Type B pancreatic cell (in vitro differentiated cells): ENCODE measurements around the gene MACO1. TPM values are rescaled to one million over a fixed set of nuclear protein-coding genes. Genes with fewer than 3 reads are reported as not detected.
"Not testable (repeated sequence)": the region's sequence is repeated elsewhere in the genome, so short reads cannot be mapped to it uniquely, and the experiment has no call there.

Source experiments
- DNase-seq: peaks from one replicate; pipeline ENCODE4 v3.0.0; 2021; ENCODE audit warnings: mixed read lengths; ENCODE audit not compliant: unreplicated experiment; ENCODE audit errors: extremely low spot score
- H3K27ac Mint-ChIP-seq: 2 replicates; pipeline ENCODE4 v1.8.0; 2021; ENCODE audit warnings: mild to moderate bottlenecking, mixed read lengths
- H3K27me3 Mint-ChIP-seq: 2 replicates; pipeline ENCODE4 v1.8.0; 2021; ENCODE audit warnings: mixed read lengths
- H3K36me3 Mint-ChIP-seq: 2 replicates; pipeline ENCODE4 v1.8.0; 2021; ENCODE audit warnings: mixed read lengths
- H3K4me1 Mint-ChIP-seq: one replicate; pipeline ENCODE4 v1.8.0; 2021; ENCODE audit warnings: mixed read lengths; ENCODE audit not compliant: unreplicated experiment
- H3K4me3 Mint-ChIP-seq: 2 replicates; pipeline ENCODE4 v1.8.0; 2021; ENCODE audit warnings: mild to moderate bottlenecking, mixed read lengths
- H3K9me3 Mint-ChIP-seq: 2 replicates; pipeline ENCODE4 v1.8.0; 2021; ENCODE audit warnings: mixed read lengths
- total RNA-seq: library from RNA; stranded (reverse); gene quantifications from 2 replicates; pipeline ENCODE4 v1.2.1, GENCODE V29; 2021; ENCODE audit warnings: low replicate concordance
- TF ChIP-seq, protein P1 (sequence below): fragments of 200-600 bp; sonication (generic); conservative IDR thresholded peaks from 2 replicates; pipeline ENCODE4 v1.5.0; 2021; ENCODE audit warnings: antibody characterized with exemption, mild to moderate bottlenecking

MACO1 gene
- total RNA-seq, 1 donor from 2014 or later, result 22.0 TPM

DNA sequence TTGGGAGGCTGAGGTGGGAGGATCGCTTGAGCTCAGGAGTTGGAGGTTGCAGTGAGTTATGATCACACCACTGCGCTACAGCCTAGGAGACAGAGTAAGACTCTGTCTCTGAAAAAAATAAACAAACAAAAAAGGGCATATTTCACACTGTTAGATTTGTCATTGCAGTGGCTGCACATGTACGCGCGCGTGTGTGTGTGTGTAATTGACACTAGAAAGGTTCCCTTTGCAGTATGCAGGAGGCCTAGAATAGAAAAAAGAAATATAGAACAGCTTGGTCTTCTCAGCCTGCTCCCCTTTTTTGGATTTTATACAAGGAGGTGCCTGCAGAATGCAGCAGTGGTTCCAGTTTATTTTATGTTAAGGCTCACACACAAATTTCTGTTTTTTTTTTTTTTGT lies 8.6 kb downstream of the MACO1 start:
- DNase-seq, result no peak
- H3K27ac Mint-ChIP-seq, result no peak overlapping the region
- peaks cover 40% of the 10 kb centered on the region for H3K4me1 Mint-ChIP-seq
- H3K4me3 Mint-ChIP-seq, result no peak overlapping the region
- H3K9me3 Mint-ChIP-seq, result no peaks in the 10 kb centered on the region
- peaks cover 9% of the 10 kb centered on the region for H3K36me3 Mint-ChIP-seq
- TF ChIP-seq, protein P1, sequence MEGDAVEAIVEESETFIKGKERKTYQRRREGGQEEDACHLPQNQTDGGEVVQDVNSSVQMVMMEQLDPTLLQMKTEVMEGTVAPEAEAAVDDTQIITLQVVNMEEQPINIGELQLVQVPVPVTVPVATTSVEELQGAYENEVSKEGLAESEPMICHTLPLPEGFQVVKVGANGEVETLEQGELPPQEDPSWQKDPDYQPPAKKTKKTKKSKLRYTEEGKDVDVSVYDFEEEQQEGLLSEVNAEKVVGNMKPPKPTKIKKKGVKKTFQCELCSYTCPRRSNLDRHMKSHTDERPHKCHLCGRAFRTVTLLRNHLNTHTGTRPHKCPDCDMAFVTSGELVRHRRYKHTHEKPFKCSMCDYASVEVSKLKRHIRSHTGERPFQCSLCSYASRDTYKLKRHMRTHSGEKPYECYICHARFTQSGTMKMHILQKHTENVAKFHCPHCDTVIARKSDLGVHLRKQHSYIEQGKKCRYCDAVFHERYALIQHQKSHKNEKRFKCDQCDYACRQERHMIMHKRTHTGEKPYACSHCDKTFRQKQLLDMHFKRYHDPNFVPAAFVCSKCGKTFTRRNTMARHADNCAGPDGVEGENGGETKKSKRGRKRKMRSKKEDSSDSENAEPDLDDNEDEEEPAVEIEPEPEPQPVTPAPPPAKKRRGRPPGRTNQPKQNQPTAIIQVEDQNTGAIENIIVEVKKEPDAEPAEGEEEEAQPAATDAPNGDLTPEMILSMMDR, result no peak
- H3K27me3 Mint-ChIP-seq, result no peaks in the 10 kb centered on the region

DNA sequence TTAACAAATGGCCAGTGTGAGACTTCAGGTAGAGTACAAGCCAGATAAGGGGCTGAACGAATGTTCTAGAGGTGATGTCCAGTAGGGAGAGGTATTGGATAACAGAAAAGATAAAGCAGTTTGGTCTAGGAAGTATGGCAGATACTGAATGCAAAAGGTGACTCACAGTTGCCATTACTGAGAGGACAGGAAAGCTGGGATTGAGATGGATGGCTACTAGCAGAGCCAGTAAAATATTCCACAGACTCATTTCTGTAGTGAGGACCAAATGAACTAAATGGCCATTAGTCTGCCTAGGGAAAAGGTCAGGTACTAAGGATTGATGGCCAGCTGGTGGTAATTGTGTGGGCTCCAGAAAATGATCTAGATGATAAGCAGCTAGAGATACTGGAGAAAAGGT lies 11.5 kb downstream of the MACO1 start:
- peak overlapping the region; percentile 54 for H3K27ac Mint-ChIP-seq
- no peak for DNase-seq
- no peaks in the 10 kb centered on the region for H3K27me3 Mint-ChIP-seq
- peaks cover 9% of the 10 kb centered on the region for H3K36me3 Mint-ChIP-seq
- H3K4me1 Mint-ChIP-seq, result peaks cover 33% of the 10 kb centered on the region
- H3K9me3 Mint-ChIP-seq, result no peaks in the 10 kb centered on the region
- TF ChIP-seq, protein P1, result no peak
- H3K4me3 Mint-ChIP-seq, result no peak overlapping the region

DNA sequence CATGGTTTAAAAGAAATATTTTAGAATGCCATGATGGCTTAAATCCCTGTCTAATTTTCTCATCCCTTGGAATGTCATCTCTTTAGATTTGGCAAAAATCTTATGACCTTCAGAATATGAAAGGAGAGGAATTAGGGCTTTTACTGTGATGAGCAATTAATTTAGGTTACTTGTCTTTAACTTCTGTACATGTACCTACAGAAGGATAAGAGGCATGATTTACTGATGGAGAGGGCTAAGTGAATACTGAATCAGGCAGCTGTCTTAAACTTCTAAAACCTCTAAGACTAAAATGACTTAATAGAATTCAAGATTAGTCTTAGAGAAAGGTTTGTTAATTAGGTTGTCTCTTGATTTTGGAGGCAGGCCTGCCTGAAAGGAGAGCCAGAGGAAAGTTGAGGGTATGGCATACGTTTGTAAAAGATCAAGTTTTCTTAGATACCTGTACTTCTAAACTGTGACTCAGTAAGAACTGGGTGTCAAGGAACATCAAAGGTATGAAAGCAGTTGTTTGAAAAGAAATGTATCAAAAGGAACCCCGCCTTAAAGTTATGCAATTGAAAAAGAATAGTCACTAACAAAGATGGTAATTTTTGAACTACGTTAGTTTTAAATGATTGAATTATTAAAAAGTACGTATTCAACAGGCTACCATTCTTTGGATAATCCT lies 12.5 kb downstream of the MACO1 start:
- H3K27me3 Mint-ChIP-seq, result no peaks in the 10 kb centered on the region
- peaks cover 35% of the 10 kb centered on the region for H3K4me1 Mint-ChIP-seq
- H3K27ac Mint-ChIP-seq, result peak overlapping the region; percentile 51
- no peak overlapping the region for H3K4me3 Mint-ChIP-seq
- no peak for DNase-seq
- TF ChIP-seq, protein P1, result no peak
- H3K36me3 Mint-ChIP-seq, result peaks cover 14% of the 10 kb centered on the region
- H3K9me3 Mint-ChIP-seq, result no peaks in the 10 kb centered on the region

DNA sequence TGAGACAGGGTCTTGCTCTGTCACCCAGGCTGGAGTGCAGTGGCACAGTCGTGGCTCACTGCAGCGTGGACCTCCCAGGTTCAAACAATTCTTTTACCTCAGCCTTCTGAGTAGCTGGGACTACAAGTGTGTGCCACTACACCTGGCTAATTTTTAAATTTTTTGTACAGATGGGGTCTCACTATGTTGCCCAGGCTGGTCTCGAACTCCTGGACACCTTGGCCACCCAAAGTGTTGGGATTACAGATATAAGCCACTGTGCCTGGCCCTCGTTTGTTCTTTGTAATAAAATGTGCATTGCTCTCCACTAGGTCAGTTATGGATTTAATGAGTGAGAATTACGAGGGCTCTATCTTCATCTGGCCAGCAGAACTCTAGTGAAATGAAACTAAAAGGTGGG lies 13.9 kb downstream of the MACO1 start:
- H3K27me3 Mint-ChIP-seq, H3K27ac Mint-ChIP-seq, DNase-seq, H3K9me3 Mint-ChIP-seq, H3K4me3 Mint-ChIP-seq: not testable (repeated sequence)
- Mint-ChIP-seq H3K4me1 (peaks cover 35% of the 10 kb centered on the region), H3K36me3 (peaks cover 14% of the 10 kb centered on the region)

DNA sequence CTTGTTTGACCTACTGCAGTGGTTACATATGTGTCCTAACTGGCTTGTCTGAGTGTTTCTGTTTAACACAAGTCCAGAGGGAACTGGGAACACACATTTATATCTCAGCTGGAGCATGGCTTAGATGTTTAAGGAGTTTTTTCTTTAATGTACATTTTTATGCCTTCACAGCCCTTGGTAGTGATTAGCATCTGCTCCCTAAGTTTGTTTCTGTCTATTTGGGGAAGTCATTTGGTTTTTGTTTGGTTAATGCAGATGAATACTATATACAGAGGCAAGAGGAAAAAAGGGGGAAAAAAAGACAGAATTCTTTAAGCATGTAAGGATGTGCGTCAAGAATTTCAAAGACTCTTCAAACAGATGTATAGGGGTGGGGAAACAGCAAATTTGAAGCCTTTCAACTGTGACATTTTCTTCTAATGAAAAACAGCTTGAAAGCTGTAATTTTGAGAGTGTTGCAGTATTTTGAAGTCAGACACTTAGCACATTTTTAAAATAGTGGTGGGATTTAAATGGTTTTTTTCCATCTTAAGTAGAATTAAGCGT lies 15.4 kb downstream of the MACO1 start:
- peak overlapping the region; percentile 34 for H3K27ac Mint-ChIP-seq
- H3K36me3 Mint-ChIP-seq, result peaks cover 17% of the 10 kb centered on the region
- DNase-seq, result no peak

DNA sequence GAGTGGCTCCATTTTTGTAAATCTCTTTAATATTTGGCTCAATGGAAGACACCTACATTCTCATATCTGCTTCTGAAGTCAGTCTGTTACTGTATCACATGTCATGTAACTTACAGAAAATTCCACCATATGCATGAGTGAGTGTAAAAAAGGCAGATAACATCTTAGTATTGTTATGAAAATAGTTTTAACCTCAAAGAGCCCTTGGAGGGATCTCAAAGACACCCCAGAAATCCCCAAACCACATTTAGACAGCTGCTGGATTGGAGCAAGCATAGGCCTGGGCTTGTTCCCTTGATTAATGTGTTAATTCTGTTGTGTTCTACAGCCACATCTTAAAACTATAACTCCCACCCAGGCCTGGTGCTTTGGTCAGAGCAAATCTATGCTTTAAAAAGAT lies 16.9 kb downstream of the MACO1 start:
- peaks cover 22% of the 10 kb centered on the region for H3K36me3 Mint-ChIP-seq
- TF ChIP-seq, protein P1, result no peak
- H3K4me1 Mint-ChIP-seq, result peaks cover 23% of the 10 kb centered on the region
- H3K9me3 Mint-ChIP-seq, result no peaks in the 10 kb centered on the region
- H3K4me3 Mint-ChIP-seq, result no peak overlapping the region
- no peaks in the 10 kb centered on the region for H3K27me3 Mint-ChIP-seq
- DNase-seq, result no peak
- no peak overlapping the region for H3K27ac Mint-ChIP-seq

More for the DNA sequence above, 15.4 kb downstream of the MACO1 start:
- H3K9me3 Mint-ChIP-seq, result no peaks in the 10 kb centered on the region
- no peaks in the 10 kb centered on the region for H3K27me3 Mint-ChIP-seq
- peaks cover 35% of the 10 kb centered on the region for H3K4me1 Mint-ChIP-seq
- TF ChIP-seq, protein P1, result no peak
- peak overlapping the region; percentile 35 for H3K4me3 Mint-ChIP-seq
